SH-SY5Y (cell line): ENCODE measurements around the gene KCNRG.

Experiments used
- GATA2 ChIP-seq: IDR thresholded peaks from 2 replicates; pipeline ENCODE4 v1.6.1; 2011; ENCODE audit warnings: mild to moderate bottlenecking, low read depth, low read length
- GATA3 ChIP-seq: IDR thresholded peaks from 2 replicates; pipeline ENCODE4 v1.6.1; 2011; ENCODE audit warnings: low read depth, mild to moderate bottlenecking, low read length, moderate library complexity

KCNRG gene

GRCh38 chr13:50038266-50038665 is 23.0 kb downstream of the KCNRG start:
- TF ChIP-seq GATA3: no peak
- TF ChIP-seq GATA2: no peak

- TF ChIP-seq GATA3 (no peak), GATA2 (no peak)
Observed at GRCh38 chr13:50052478-50052877, 37.2 kb downstream of the KCNRG start.

- TF ChIP-seq GATA2 (no peak), GATA3 (no peak)
Observed at GRCh38 chr13:50053844-50054243, 38.6 kb downstream of the KCNRG start.

GRCh38 chr13:50055454-50055853 is 40.2 kb downstream of the KCNRG start:
- no peak for TF ChIP-seq GATA2

- no peak for TF ChIP-seq GATA2
Observed at GRCh38 chr13:50060718-50061117, 45.5 kb downstream of the KCNRG start.

- no peak for TF ChIP-seq GATA3
- TF ChIP-seq GATA2: no peak
Observed at GRCh38 chr13:50065712-50066111, 50.5 kb downstream of the KCNRG start.

GRCh38 chr13:50068508-50068907 is 53.3 kb downstream of the KCNRG start:
- no peak for TF ChIP-seq GATA3
- no peak for TF ChIP-seq GATA2

- TF ChIP-seq GATA2 (no peak), GATA3 (no peak)
Observed at GRCh38 chr13:50069261-50069660, 54.0 kb downstream of the KCNRG start.

GRCh38 chr13:50070186-50070585 is 54.9 kb downstream of the KCNRG start:
- TF ChIP-seq GATA2 (no peak), GATA3 (no peak)
